Effector memory CD4-positive, alpha-beta T cell (primary cell): ENCODE data around the gene NFATC2IP.

Source experiments
- DNase-seq, 3 donors: peaks; one replicate each; pipeline ENCODE4 v3.0.0-alpha.2; 2020
- H3K27ac ChIP-seq: 2 replicates; pipeline ENCODE4 v1.7.0; 2013; ENCODE audit warnings: mild to moderate bottlenecking, low read length, moderate library complexity; ENCODE audit not compliant: insufficient read depth, poor library complexity, severe bottlenecking
- H3K27me3 ChIP-seq: replicated peaks from 2 replicates; pipeline ENCODE4 v1.7.0; 2013; ENCODE audit warnings: mild to moderate bottlenecking, low read length; ENCODE audit not compliant: insufficient read depth, control insufficient read depth, poor library complexity, severe bottlenecking
- H3K36me3 ChIP-seq: 2 replicates; pipeline ENCODE4 v1.7.0; 2013; ENCODE audit warnings: mild to moderate bottlenecking, low read length, moderate library complexity; ENCODE audit not compliant: control insufficient read depth, insufficient read depth
- H3K4me1 ChIP-seq: 2 replicates; pipeline ENCODE4 v1.7.0; 2013; ENCODE audit warnings: low read length, mild to moderate bottlenecking; ENCODE audit not compliant: control insufficient read depth, insufficient read depth, poor library complexity, severe bottlenecking
- H3K4me3 ChIP-seq: 2 replicates; pipeline ENCODE4 v1.7.0; 2013; ENCODE audit warnings: low read length, low read depth, mild to moderate bottlenecking; ENCODE audit not compliant: insufficient read depth, poor library complexity, severe bottlenecking
- H3K9me3 ChIP-seq: 2 replicates; pipeline ENCODE4 v1.7.0; 2013; ENCODE audit warnings: mild to moderate bottlenecking, low read length, moderate library complexity; ENCODE audit not compliant: control insufficient read depth
- total RNA-seq, 3 donors: gene quantifications; one replicate each; lab custom pipeline; 2026; lab: John Stamatoyannopoulos, UW

Gene NFATC2IP
- total RNA-seq = 97.7 to 113 (median 98.0) reads per million in 3 donors

DNA sequence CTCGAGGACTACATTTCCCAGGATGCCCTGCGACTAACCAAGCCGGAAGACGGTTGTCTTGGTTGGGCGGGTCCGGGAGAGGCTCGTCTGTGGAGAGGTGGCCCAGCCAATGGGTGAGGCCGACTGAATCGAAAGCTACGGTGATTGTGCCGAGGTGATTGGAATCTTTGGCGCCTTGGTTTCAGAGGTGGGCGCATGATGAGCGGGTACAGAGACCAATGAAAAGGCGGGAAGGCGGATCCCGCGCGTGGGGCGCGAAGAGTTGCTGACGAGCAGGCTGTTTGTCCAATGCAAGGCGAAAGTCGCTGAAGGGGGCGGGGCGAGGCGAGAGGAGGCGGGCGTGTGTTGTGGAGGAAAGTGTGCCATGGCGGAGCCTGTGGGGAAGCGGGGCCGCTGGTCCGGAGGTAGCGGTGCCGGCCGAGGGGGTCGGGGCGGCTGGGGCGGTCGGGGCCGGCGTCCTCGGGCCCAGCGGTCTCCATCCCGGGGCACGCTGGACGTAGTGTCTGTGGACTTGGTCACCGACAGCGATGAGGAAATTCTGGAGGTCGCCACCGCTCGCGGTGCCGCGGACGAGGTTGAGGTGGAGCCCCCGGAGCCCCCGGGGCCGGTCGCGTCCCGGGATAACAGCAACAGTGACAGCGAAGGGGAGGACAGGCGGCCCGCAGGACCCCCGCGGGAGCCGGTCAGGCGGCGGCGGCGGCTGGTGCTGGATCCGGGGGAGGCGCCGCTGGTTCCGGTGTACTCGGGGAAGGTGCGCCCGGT is at the start of gene NFATC2IP:
NFATC2IP (plus strand) TSS at position 290 of the 762 bp plus-strand sequence; CDS start at position 365, 75 bp downstream.
- Histone ChIP-seq H3K27ac (peak within 1 kb of the TSS; percentile 66), H3K9me3 (no peaks in the 10 kb centered on the region), H3K36me3 (peaks cover 23% of the 10 kb centered on the region), H3K4me1 (peaks cover 14% of the 10 kb centered on the region), H3K27me3 (no peaks in the 10 kb centered on the region), H3K4me3 (peak within 1 kb of the TSS; percentile 90)
- peak; percentile 97 to 99 (median 99) for DNase-seq

DNA sequence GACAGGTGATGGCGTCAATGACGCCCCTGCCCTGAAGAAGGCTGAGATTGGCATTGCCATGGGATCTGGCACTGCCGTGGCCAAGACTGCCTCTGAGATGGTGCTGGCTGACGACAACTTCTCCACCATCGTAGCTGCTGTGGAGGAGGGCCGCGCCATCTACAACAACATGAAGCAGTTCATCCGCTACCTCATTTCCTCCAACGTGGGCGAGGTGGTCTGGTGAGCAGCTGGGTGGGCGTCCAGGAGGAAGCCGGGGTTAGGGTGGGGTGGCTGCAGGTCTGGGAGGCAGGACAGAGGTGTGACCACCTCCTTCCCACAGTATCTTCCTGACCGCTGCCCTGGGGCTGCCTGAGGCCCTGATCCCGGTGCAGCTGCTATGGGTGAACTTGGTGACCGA is 48.9 kb upstream of the NFATC2IP start:
- no peaks in the 10 kb centered on the region for H3K27me3 ChIP-seq
- no peaks in the 10 kb centered on the region for H3K9me3 ChIP-seq
- no peaks in the 10 kb centered on the region for H3K36me3 ChIP-seq
- DNase-seq = no peak
- H3K4me3 ChIP-seq = no peak overlapping the region
- no peak overlapping the region for H3K27ac ChIP-seq
- no peaks in the 10 kb centered on the region for H3K4me1 ChIP-seq

DNA sequence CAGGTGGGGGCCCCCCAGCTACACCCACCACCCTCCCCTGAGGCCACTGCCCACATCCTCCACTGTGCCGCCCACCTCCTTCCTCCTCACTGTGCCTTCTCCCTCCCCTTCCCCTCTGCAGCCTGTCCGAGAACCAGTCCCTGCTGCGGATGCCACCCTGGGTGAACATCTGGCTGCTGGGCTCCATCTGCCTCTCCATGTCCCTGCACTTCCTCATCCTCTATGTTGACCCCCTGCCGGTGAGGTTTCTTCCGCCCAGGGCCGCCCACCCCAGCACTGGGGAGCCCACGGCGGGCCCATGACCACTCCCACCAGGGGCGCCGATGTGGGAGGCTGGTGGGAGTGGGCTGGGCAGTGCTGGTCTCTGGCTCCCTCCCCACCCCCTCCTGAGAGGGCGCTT is 47.8 kb upstream of the NFATC2IP start:
- Histone ChIP-seq H3K36me3 (no peaks in the 10 kb centered on the region), H3K4me1 (no peaks in the 10 kb centered on the region), H3K9me3 (no peaks in the 10 kb centered on the region), H3K27ac (no peak overlapping the region), H3K27me3 (no peaks in the 10 kb centered on the region), H3K4me3 (no peak overlapping the region)
- DNase-seq = no peak

DNA sequence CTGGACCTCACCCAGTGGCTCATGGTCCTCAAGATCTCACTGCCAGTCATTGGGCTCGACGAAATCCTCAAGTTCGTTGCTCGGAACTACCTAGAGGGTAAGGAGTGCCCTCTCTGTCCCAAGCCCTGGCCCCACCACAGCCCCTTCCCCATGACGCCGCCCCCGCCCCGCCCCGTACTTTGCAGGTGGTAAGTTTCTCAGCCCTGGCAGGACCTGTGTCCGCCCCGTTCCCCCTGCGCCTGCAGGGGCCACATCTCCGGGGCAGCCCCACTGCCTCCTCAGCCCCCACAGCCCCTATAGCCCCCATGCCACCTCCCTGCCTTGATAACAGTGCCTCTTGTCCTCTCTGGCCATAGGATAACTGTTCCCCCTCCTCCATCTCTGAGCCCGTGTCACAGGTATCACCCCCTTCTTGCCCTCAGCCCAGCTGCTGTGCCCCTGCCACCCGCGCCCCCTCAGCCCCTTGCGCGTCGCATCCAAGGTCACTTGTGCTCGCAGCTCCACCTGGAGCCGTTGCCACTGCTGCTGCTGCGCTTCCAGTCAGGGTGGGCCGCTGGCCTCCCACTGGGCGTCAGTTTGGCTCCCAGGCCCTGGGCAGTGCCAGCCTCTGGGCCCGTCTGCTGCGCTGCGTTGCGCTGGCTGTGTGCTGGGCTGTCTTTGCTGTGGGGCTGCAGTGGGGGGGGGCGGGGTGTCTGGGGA is 47.2 kb upstream of the NFATC2IP start:
- no peak for DNase-seq
- no peaks in the 10 kb centered on the region for H3K27me3 ChIP-seq
- H3K9me3 ChIP-seq = no peaks in the 10 kb centered on the region
- H3K4me3 ChIP-seq = no peak overlapping the region
- H3K4me1 ChIP-seq = no peaks in the 10 kb centered on the region
- no peak overlapping the region for H3K27ac ChIP-seq
- peaks cover 3% of the 10 kb centered on the region for H3K36me3 ChIP-seq

DNA sequence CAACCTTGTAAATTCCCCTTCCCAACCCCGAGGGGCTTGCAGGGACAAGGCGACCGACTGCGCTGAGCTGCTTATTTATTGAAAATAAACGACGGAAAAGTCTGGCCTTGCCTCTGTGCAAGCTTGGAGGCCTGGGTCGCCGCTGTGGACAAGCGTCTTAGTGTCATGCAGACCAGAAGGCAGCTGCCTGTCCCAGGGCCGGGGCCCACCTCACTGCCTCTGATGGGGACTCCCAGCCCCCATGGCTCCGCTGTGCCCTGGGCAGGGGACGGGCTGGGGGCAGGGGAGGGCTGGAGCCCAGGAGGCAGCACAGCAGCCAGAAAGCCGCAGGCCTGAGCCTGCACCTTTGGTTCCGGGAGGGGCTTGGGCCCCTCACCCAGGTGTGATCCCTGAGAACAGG is 46.4 kb upstream of the NFATC2IP start:
- peaks cover 5% of the 10 kb centered on the region for H3K36me3 ChIP-seq
- H3K4me1 ChIP-seq = no peaks in the 10 kb centered on the region
- H3K9me3 ChIP-seq = no peaks in the 10 kb centered on the region
- no peak overlapping the region for H3K4me3 ChIP-seq
- DNase-seq = no peak
- no peaks in the 10 kb centered on the region for H3K27me3 ChIP-seq
- no peak overlapping the region for H3K27ac ChIP-seq

DNA sequence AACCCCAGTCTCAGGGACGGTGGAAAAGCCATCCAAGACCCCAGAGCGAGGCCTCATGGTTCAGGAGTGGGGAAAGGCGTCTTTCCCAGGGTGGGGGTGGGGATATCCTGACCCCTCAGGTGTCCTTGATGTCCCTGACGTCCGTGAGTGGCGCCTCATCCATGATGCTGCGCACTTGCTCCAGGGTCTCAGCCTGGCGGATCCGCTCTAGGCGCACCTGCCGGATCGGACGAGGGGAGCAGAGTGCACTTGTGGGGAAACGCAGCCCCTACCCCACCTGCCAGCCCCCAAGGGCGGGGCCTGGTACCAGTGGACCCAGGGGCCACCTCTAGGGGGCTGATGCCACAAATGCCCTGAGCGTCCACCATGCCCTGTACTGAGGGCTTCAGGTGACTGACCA is 45.9 kb upstream of the NFATC2IP start:
- H3K36me3 ChIP-seq = peaks cover 5% of the 10 kb centered on the region
- no peak overlapping the region for H3K4me3 ChIP-seq
- no peaks in the 10 kb centered on the region for H3K27me3 ChIP-seq
- no peak overlapping the region for H3K27ac ChIP-seq
- H3K4me1 ChIP-seq = no peaks in the 10 kb centered on the region
- no peaks in the 10 kb centered on the region for H3K9me3 ChIP-seq
- DNase-seq = no peak

DNA sequence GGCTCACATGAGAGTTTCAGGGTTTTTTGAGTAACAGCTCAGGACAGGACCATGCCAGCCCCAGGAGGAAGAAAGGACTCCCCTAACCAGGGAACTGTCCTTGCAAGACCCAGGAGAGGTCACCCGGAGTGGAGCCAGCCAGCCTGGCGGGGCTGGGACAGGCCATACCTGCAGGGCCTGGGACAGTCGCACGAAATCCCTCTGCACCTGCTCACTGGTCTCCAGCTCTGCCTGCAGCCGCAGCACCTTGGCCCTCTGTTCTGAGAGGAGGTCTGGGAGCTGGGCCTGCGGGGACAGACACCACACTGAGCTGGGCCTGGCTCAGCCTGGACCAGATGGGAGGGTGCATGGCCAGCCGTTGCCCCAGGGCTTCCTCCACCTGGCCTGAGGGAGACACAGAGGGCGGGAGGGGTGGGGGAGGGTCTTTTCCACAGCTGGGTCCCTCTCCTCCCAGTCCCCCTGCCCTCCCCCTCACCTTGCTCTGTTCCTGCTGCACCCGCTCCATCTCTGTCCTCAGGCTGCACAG is 45.4 kb upstream of the NFATC2IP start:
- no peak for DNase-seq
- Histone ChIP-seq H3K4me1 (no peaks in the 10 kb centered on the region), H3K9me3 (no peaks in the 10 kb centered on the region), H3K4me3 (no peak overlapping the region), H3K27ac (no peak overlapping the region), H3K27me3 (no peaks in the 10 kb centered on the region), H3K36me3 (peaks cover 5% of the 10 kb centered on the region)

DNA sequence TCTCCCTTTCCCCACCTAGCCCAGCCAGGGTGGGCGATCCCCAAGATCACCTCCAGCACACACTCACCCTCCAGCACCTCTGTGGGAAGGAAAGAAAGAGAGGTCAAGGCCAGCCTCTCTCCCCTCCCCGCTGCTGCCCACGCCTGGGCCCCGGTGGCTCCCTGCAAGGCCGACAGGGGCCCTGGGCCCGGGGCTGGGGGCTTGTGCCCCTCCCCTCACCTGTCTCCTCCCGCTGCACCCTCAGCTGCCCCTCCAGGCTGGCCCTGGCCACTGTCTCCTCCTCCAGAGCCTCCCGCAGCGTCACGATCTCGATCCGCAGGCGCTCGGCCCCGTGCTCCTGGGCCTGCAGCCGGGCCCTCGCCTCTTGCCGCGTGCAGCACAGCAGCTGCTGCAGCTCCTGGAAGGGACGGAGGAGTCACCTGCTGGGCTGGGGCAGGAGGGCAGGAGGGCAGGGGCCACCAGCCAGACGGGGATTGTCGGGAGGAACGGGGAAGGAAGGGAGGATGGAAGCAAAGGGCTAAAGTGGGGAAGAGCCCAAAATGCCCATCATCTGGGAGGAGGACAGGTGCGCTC is 44.9 kb upstream of the NFATC2IP start:
- H3K36me3 ChIP-seq = peaks cover 5% of the 10 kb centered on the region

DNA sequence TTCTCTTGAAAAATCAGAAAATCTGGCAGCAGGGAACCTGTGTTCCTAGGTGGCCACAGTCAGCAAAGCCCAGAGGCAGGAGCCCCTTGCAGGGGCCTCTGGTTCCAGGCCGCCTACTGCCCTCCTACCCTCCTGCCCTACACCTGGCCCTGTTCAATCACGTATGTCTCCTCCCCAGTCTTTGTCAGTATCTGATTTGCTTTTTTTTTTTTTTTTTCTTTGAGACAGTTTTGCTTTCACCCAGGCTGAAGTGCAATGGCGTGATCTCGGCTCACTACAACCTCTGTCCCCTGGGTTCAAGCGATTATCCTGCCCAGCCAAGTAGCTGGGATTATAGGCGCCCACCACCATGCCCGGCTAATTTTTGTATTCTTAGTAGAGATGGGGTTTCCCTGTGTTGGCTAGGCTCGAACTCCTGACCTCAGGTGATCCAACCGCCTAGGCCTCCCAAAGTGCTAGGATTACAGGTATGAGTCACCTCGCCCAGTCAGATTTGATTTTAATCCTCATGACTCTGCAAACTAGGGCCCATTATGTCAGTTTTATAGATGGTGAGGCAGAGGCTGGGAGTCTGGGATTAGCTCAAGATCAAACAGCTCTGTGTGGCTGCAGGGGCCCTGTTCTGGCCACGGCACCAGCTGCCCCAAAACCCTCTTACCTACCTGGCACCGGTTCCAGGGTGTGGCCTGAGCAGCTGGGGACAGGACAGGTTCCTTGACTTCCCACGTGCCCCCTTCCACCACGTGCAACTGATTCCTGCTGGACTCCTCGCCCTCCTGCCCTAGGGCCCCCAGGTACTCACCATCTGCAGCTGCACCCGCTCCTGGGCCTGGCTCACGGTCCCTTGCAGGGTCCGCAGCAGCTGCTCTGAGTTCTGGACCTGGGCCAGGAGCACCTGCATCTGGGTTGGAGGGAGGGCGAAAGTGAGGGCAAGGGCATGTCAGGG is 40.4 kb upstream of the NFATC2IP start:
- Histone ChIP-seq H3K4me3 (no peak overlapping the region), H3K27ac (no peak overlapping the region), H3K9me3 (no peaks in the 10 kb centered on the region), H3K4me1 (no peaks in the 10 kb centered on the region), H3K27me3 (no peaks in the 10 kb centered on the region), H3K36me3 (peaks cover 15% of the 10 kb centered on the region)
- DNase-seq = no peak

More for the DNA sequence above, 44.9 kb upstream of the NFATC2IP start:
- no peaks in the 10 kb centered on the region for H3K4me1 ChIP-seq
- H3K9me3 ChIP-seq = no peaks in the 10 kb centered on the region
- no peaks in the 10 kb centered on the region for H3K27me3 ChIP-seq
- no peak overlapping the region for H3K27ac ChIP-seq
- DNase-seq = no peak
- no peak overlapping the region for H3K4me3 ChIP-seq
